ENCODE results near the gene ADAM19.

ADAM19 gene

GRCh38 chr5:157481666-157482065 lies 93.9 kb downstream of the ADAM19 start:
- DNase-seq = no peak

GRCh38 chr5:157481265-157481664 lies 94.3 kb downstream of the ADAM19 start:
- no peak for DNase-seq

- DNase-seq = no peak
Observed at GRCh38 chr5:157479612-157480510, 95.7 kb downstream of the ADAM19 start.

- no peak for DNase-seq
Observed at GRCh38 chr5:157479166-157479565, 96.4 kb downstream of the ADAM19 start.

- no peak for DNase-seq
Observed at GRCh38 chr5:157478726-157479125, 96.8 kb downstream of the ADAM19 start.

- DNase-seq = no peak
Observed at GRCh38 chr5:157477814-157478494, 97.6 kb downstream of the ADAM19 start.

- peak; percentile 42 to 55 for DNase-seq
Observed at GRCh38 chr5:157476702-157477408, 98.7 kb downstream of the ADAM19 start.

- no peak for DNase-seq
Observed at GRCh38 chr5:157475432-157475831, 100.1 kb downstream of the ADAM19 start.

- peak; percentile 36 to 46 for DNase-seq
Observed at GRCh38 chr5:157473383-157474320, 101.9 kb downstream of the ADAM19 start.

- DNase-seq = peak; percentile 28 to 34
Observed at GRCh38 chr5:157471709-157472108, 103.9 kb downstream of the ADAM19 start.

- DNase-seq = no peak
Observed at GRCh38 chr5:157470631-157471030, 104.9 kb downstream of the ADAM19 start.

- DNase-seq = no peak
Observed at GRCh38 chr5:157469687-157470086, 105.9 kb downstream of the ADAM19 start.

GRCh38 chr5:157469073-157469472 lies 106.5 kb downstream of the ADAM19 start:
- DNase-seq = no peak

GRCh38 chr5:157468293-157468965 lies 107.1 kb downstream of the ADAM19 start:
- DNase-seq = no peak

GRCh38 chr5:157464519-157465171 lies 110.9 kb downstream of the ADAM19 start:
- peak; percentile 66 to 71 for DNase-seq

- DNase-seq = no peak
Observed at GRCh38 chr5:157463621-157464518, 111.7 kb downstream of the ADAM19 start.

- DNase-seq = no peak
Observed at GRCh38 chr5:157463081-157463480, 112.5 kb downstream of the ADAM19 start.

- no peak for DNase-seq
Observed at GRCh38 chr5:157460921-157461792, 114.4 kb downstream of the ADAM19 start.

Data from AML-193 (cell line).